ENCODE results near the gene COPG2. TPM values are rescaled to one million over a fixed set of nuclear protein-coding genes. Genes with fewer than 3 reads are reported as not detected.

COPG2 gene
- total RNA-seq, 1 donor from 2014 or later = 47.5 TPM

- H3K4me3 ChIP-seq (ENCODE audit: low read length in 3 of 3) = peak overlapping the region; percentile 54 to 62 (median 59)
- H3K27me3 ChIP-seq (ENCODE audit: control insufficient read depth in 3 of 3, insufficient read depth in 3 of 3, low read length in 3 of 3) = peaks cover 13 to 55% (median 35%) of the 10 kb centered on the region in 3 donors
- peak overlapping the region in 2 of 3 donors; percentile 21 to 28 for H3K9ac ChIP-seq (ENCODE audit: low read depth in 1 of 3, low read length in 3 of 3)
- H3K9me3 ChIP-seq (ENCODE audit: control insufficient read depth in 3 of 3, low read length in 3 of 3) = no peaks in the 10 kb centered on the region
- H3K36me3 ChIP-seq (ENCODE audit: control insufficient read depth in 3 of 3, insufficient read depth in 3 of 3, low read length in 3 of 3) = peaks cover 0 to under 1% (median 0%) of the 10 kb centered on the region in 3 donors
- H3K27ac ChIP-seq (ENCODE audit: low read depth, low read length) = no peak overlapping the region
- H3K4me1 ChIP-seq (ENCODE audit: control insufficient read depth in 3 of 3, insufficient read depth in 3 of 3, low read length in 3 of 3) = peaks cover 7 to 24% (median 10%) of the 10 kb centered on the region in 3 donors
Observed at GRCh38 chr7:130492523-130493274, 175.8 kb downstream of the COPG2 start.

DNA sequence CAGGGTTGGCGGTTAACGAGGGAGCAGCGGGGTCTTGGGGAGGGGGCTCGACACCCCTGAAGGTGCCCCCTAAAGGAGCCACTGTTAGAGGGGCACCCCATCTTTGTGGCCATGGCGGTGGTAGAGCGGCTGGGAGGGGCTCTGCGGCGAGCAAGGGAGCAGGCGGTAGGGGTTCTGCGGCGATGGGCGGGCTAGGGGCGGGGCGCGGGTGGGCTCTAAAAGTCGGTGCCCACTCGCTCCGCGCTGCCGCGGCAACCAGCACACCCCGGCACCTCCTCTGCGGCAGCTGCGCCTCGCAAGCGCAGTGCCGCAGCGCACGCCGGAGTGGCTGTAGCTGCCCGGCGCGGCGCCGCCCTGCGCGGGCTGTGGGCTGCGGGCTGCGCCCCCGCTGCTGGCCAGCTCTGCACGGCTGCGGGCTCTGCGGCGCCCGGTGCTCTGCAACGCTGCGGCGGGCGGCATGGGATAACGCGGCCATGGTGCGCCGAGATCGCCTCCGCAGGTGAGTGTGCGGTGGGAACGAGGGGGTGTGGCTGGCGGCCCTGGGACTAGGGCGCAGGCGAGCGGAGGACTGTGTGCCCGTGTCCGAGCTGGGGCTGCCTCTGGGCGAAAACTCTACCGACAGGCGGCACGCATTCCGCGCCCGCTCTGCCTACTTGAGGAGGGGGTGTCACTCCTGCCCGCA, 176.6 kb downstream of the COPG2 start, which contains the start of gene MEST:
Gene MEST, plus strand, starts transcription at position 245 of the 682 bp plus-strand sequence. Its CDS starts 229 bp downstream, at position 474.
- peak within 1 kb of the TSS; percentile 62 to 67 (median 63) for H3K4me3 ChIP-seq (ENCODE audit: low read length in 3 of 3)
- no peaks in the 10 kb centered on the region for H3K36me3 ChIP-seq (ENCODE audit: control insufficient read depth in 3 of 3, insufficient read depth in 3 of 3, low read length in 3 of 3)
- H3K9ac ChIP-seq (ENCODE audit: low read depth in 1 of 3, low read length in 3 of 3) = peak within 1 kb of the TSS in 2 of 3 donors; percentile 21 to 40
- H3K4me1 ChIP-seq (ENCODE audit: control insufficient read depth in 3 of 3, insufficient read depth in 3 of 3, low read length in 3 of 3) = peaks cover 7 to 24% (median 10%) of the 10 kb centered on the region in 3 donors
- no peaks in the 10 kb centered on the region for H3K9me3 ChIP-seq (ENCODE audit: control insufficient read depth in 3 of 3, low read length in 3 of 3)
- H3K27ac ChIP-seq (ENCODE audit: low read depth, low read length) = no peak within 1 kb of the TSS
- H3K27me3 ChIP-seq (ENCODE audit: control insufficient read depth in 3 of 3, insufficient read depth in 3 of 3, low read length in 3 of 3) = peaks cover 13 to 57% (median 36%) of the 10 kb centered on the region in 3 donors

- peaks cover 10 to 24% (median 12%) of the 10 kb centered on the region in 3 donors for H3K4me1 ChIP-seq (ENCODE audit: control insufficient read depth in 3 of 3, insufficient read depth in 3 of 3, low read length in 3 of 3)
- no peak overlapping the region for H3K27ac ChIP-seq (ENCODE audit: low read depth, low read length)
- no peaks in the 10 kb centered on the region for H3K36me3 ChIP-seq (ENCODE audit: control insufficient read depth in 3 of 3, insufficient read depth in 3 of 3, low read length in 3 of 3)
- peak overlapping the region; percentile 62 to 67 (median 63) for H3K4me3 ChIP-seq (ENCODE audit: low read length in 3 of 3)
- H3K9ac ChIP-seq (ENCODE audit: low read depth in 1 of 3, low read length in 3 of 3) = peak overlapping the region in 1 of 3 donors; percentile 40
- peaks cover 19 to 64% (median 38%) of the 10 kb centered on the region in 3 donors for H3K27me3 ChIP-seq (ENCODE audit: control insufficient read depth in 3 of 3, insufficient read depth in 3 of 3, low read length in 3 of 3)
- no peaks in the 10 kb centered on the region for H3K9me3 ChIP-seq (ENCODE audit: control insufficient read depth in 3 of 3, low read length in 3 of 3)
Observed at GRCh38 chr7:130490888-130491804, 177.4 kb downstream of the COPG2 start.

- Histone ChIP-seq H3K27ac (ENCODE audit: low read depth, low read length) (no peak overlapping the region), H3K9ac (ENCODE audit: low read depth in 1 of 3, low read length in 3 of 3) (no peak overlapping the region), H3K4me1 (ENCODE audit: control insufficient read depth in 3 of 3, insufficient read depth in 3 of 3, low read length in 3 of 3) (peaks cover 10 to 24% (median 12%) of the 10 kb centered on the region in 3 donors), H3K4me3 (ENCODE audit: low read length in 3 of 3) (peak overlapping the region in 2 of 3 donors; percentile 31 to 62), H3K27me3 (ENCODE audit: control insufficient read depth in 3 of 3, insufficient read depth in 3 of 3, low read length in 3 of 3) (peaks cover 20 to 64% (median 44%) of the 10 kb centered on the region in 3 donors), H3K36me3 (ENCODE audit: control insufficient read depth in 3 of 3, insufficient read depth in 3 of 3, low read length in 3 of 3) (no peaks in the 10 kb centered on the region), H3K9me3 (ENCODE audit: control insufficient read depth in 3 of 3, low read length in 3 of 3) (no peaks in the 10 kb centered on the region)
Observed at GRCh38 chr7:130490311-130490791, 178.2 kb downstream of the COPG2 start.

DNA sequence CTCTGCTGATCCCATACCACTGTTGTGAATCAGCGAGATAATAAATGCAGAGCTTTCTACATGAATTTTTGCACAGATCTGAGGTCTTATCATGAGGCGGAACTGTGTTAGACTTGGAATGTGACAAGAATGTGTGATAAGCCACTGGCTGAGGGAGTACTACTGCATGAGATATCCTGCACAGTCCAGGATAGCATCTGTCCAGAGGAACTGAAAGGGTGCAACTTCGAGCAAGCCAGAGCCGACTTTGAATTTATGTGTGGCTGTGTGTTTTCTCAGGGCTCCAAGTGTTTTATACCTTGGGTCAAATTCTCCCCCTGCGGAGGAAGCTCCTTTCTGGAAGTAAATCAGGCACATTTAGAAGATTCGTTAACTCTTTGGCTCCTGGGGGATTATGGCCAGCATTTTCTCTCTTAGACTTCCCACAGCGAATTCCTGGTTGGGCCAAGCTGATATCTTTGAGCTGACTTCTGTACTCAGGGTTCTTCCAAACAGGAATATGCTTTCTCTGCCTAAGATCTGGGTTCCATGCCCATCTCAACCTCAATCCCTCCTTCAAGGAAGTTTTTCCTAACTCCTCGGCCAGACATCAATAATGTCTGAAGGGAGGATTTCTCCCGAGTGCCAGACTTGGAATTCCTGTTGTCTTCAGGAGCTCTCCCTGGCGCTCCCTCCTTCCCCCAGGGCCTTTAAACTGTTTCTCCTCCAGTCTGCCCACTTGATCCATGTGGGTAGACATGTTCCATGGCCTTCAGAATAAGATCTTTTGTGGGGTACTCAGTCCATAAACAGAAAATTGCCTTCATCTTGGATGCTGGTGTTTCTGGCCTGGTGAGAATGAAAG, 179.2 kb downstream of the COPG2 start:
- no peak overlapping the region for H3K27ac ChIP-seq (ENCODE audit: low read depth, low read length)
- H3K36me3 ChIP-seq (ENCODE audit: control insufficient read depth in 3 of 3, insufficient read depth in 3 of 3, low read length in 3 of 3) = no peaks in the 10 kb centered on the region
- peaks cover 20 to 60% (median 47%) of the 10 kb centered on the region in 3 donors for H3K27me3 ChIP-seq (ENCODE audit: control insufficient read depth in 3 of 3, insufficient read depth in 3 of 3, low read length in 3 of 3)
- no peaks in the 10 kb centered on the region for H3K9me3 ChIP-seq (ENCODE audit: control insufficient read depth in 3 of 3, low read length in 3 of 3)
- H3K4me1 ChIP-seq (ENCODE audit: control insufficient read depth in 3 of 3, insufficient read depth in 3 of 3, low read length in 3 of 3) = peaks cover 10 to 24% (median 12%) of the 10 kb centered on the region in 3 donors
- no peak overlapping the region for H3K4me3 ChIP-seq (ENCODE audit: low read length in 3 of 3)
- H3K9ac ChIP-seq (ENCODE audit: low read depth in 1 of 3, low read length in 3 of 3) = no peak overlapping the region

GRCh38 chr7:130488392-130489139, 180.0 kb downstream of the COPG2 start:
- Histone ChIP-seq H3K9ac (ENCODE audit: low read depth in 1 of 3, low read length in 3 of 3) (no peak overlapping the region), H3K9me3 (ENCODE audit: control insufficient read depth in 3 of 3, low read length in 3 of 3) (no peaks in the 10 kb centered on the region), H3K27me3 (ENCODE audit: control insufficient read depth in 3 of 3, insufficient read depth in 3 of 3, low read length in 3 of 3) (peaks cover 20 to 55% (median 50%) of the 10 kb centered on the region in 3 donors), H3K27ac (ENCODE audit: low read depth, low read length) (no peak overlapping the region), H3K4me3 (ENCODE audit: low read length in 3 of 3) (no peak overlapping the region), H3K36me3 (ENCODE audit: control insufficient read depth in 3 of 3, insufficient read depth in 3 of 3, low read length in 3 of 3) (no peaks in the 10 kb centered on the region), H3K4me1 (ENCODE audit: control insufficient read depth in 3 of 3, insufficient read depth in 3 of 3, low read length in 3 of 3) (peaks cover 10 to 24% (median 12%) of the 10 kb centered on the region in 3 donors)

GRCh38 chr7:130486954-130487436, 181.6 kb downstream of the COPG2 start:
- Histone ChIP-seq H3K4me3 (ENCODE audit: low read length in 3 of 3) (peak overlapping the region in 2 of 3 donors; percentile 48 to 56), H3K27me3 (ENCODE audit: control insufficient read depth in 3 of 3, insufficient read depth in 3 of 3, low read length in 3 of 3) (peaks cover 11 to 42% (median 39%) of the 10 kb centered on the region in 3 donors)

More at GRCh38 chr7:130486954-130487436, 181.6 kb downstream of the COPG2 start:
- Histone ChIP-seq H3K9ac (ENCODE audit: low read depth in 1 of 3, low read length in 3 of 3) (no peak overlapping the region), H3K36me3 (ENCODE audit: control insufficient read depth in 3 of 3, insufficient read depth in 3 of 3, low read length in 3 of 3) (no peaks in the 10 kb centered on the region), H3K4me1 (ENCODE audit: control insufficient read depth in 3 of 3, insufficient read depth in 3 of 3, low read length in 3 of 3) (peaks cover 7 to 14% (median 12%) of the 10 kb centered on the region in 3 donors), H3K27ac (ENCODE audit: low read depth, low read length) (no peak overlapping the region), H3K9me3 (ENCODE audit: control insufficient read depth in 3 of 3, low read length in 3 of 3) (no peaks in the 10 kb centered on the region)
